Kidney epithelial cell (primary cell): ENCODE data around the gene PFDN6. TPM values are rescaled to one million over a fixed set of nuclear protein-coding genes. Genes with fewer than 3 reads are reported as not detected.

Source experiments
- DNase-seq: peaks from one replicate; pipeline ENCODE4 v3.0.0-alpha.2; 2010; ENCODE audit warnings: low read depth
- H3K27me3 ChIP-seq: 2 replicates; pipeline ENCODE4 v1.6.0; 2011; ENCODE audit warnings: low read length; ENCODE audit not compliant: control insufficient read depth, insufficient read depth
- H3K36me3 ChIP-seq: 2 replicates; pipeline ENCODE4 v1.5.1; 2011; ENCODE audit warnings: low read length; ENCODE audit not compliant: control insufficient read depth, insufficient read depth
- H3K4me3 ChIP-seq: 2 replicates; pipeline ENCODE4 v1.5.1; 2011; ENCODE audit warnings: low read depth, mild to moderate bottlenecking, control low read depth, low read length
- CTCF ChIP-seq: IDR thresholded peaks from 2 replicates; pipeline ENCODE4 v1.5.1; 2011; ENCODE audit warnings: mild to moderate bottlenecking, moderate library complexity, low read length, control low read depth, inconsistent platforms; ENCODE audit not compliant: insufficient read depth, poor library complexity, severe bottlenecking
- total RNA-seq: library from RNA; depleted of rRNA; stranded (reverse); fragments of >200 nt; gene quantifications from 2 replicates; pipeline ENCODE4 v1.2.3, GENCODE V29; 2015

PFDN6 gene
- total RNA-seq, 1 donor from 2014 or later = 51.4 TPM

- H3K27me3 ChIP-seq = no peaks in the 10 kb centered on the region
- TF ChIP-seq CTCF = no peak
- peaks cover 8% of the 10 kb centered on the region for H3K36me3 ChIP-seq
- H3K4me3 ChIP-seq = no peak overlapping the region
- no peak for DNase-seq
Measured at GRCh38 chr6:33321227-33321626, 31.8 kb downstream of the PFDN6 start.

- H3K27me3 ChIP-seq = no peaks in the 10 kb centered on the region
- TF ChIP-seq CTCF = no peak
- H3K36me3 ChIP-seq = peaks cover 8% of the 10 kb centered on the region
- H3K4me3 ChIP-seq = peak overlapping the region; percentile 42
- DNase-seq = no peak
Measured at GRCh38 chr6:33323623-33323948, 34.2 kb downstream of the PFDN6 start.

GRCh38 chr6:33324125-33324524, 34.7 kb downstream of the PFDN6 start:
- Histone ChIP-seq H3K27me3 (no peaks in the 10 kb centered on the region), H3K4me3 (no peak overlapping the region), H3K36me3 (peaks cover 4% of the 10 kb centered on the region)
- no peak for TF ChIP-seq CTCF
- DNase-seq = no peak

- Histone ChIP-seq H3K36me3 (no peaks in the 10 kb centered on the region), H3K27me3 (no peaks in the 10 kb centered on the region), H3K4me3 (no peak overlapping the region)
- no peak for TF ChIP-seq CTCF
- DNase-seq = no peak
Measured at GRCh38 chr6:33329058-33329457, 39.7 kb downstream of the PFDN6 start.

- H3K4me3 ChIP-seq = no peak overlapping the region
- H3K36me3 ChIP-seq = no peaks in the 10 kb centered on the region
- no peak for DNase-seq
- no peak for TF ChIP-seq CTCF
- H3K27me3 ChIP-seq = no peaks in the 10 kb centered on the region
Measured at GRCh38 chr6:33330736-33331135, 41.3 kb downstream of the PFDN6 start.

GRCh38 chr6:33333666-33334065, 44.3 kb downstream of the PFDN6 start:
- no peak for TF ChIP-seq CTCF
- Histone ChIP-seq H3K4me3 (no peak overlapping the region), H3K27me3 (no peaks in the 10 kb centered on the region), H3K36me3 (no peaks in the 10 kb centered on the region)
- DNase-seq = no peak
